Esophagus muscularis mucosa (tissue), 4 donors: ENCODE measurements around the gene SLC22A8. TPM values are rescaled to one million over a fixed set of nuclear protein-coding genes. Genes with fewer than 3 reads are reported as not detected.
A peak's percentile ranks its signal among the peaks of the same experiment; 100 is the strongest.

ENCODE experiments used
- DNase-seq: peaks from one replicate; pipeline ENCODE4 v3.0.0-alpha.2; 2017; ENCODE audit errors: extremely low spot score
- H3K27ac ChIP-seq, 4 donors: fragments of 200-600 bp; sonication (generic); replicated peaks in 1 of 4; 1 replicate in 3 of 4; 2 replicates in 1 of 4; pipeline ENCODE4 v1.5.1; 2016 to 2019; ENCODE audit warnings: mild to moderate bottlenecking in 1 of 4
- H3K27me3 ChIP-seq, 4 donors: fragments of 200-600 bp; sonication (generic); one replicate each; pipeline versions ENCODE4 v1.5.1 to v1.6.0; 2016 to 2019
- H3K36me3 ChIP-seq, 4 donors: fragments of 200-600 bp; sonication (generic); one replicate each; pipeline ENCODE4 v1.5.1; 2016 to 2019
- H3K4me1 ChIP-seq, 4 donors: fragments of 200-600 bp; sonication (generic); one replicate each; pipeline ENCODE4 v1.5.1; 2016 to 2019
- H3K4me3 ChIP-seq, 4 donors: fragments of 200-600 bp; sonication (generic); 1 replicate in 2 of 4; 2 replicates in 2 of 4; pipeline ENCODE4 v1.5.1; 2016 to 2019; ENCODE audit warnings: mild to moderate bottlenecking in 4 of 4, moderate library complexity in 1 of 4
- H3K9me3 ChIP-seq, 4 donors: fragments of 200-600 bp; sonication (generic); 1 replicate in 3 of 4; 2 replicates in 1 of 4; pipeline ENCODE4 v1.5.1; 2016 to 2019
- CTCF ChIP-seq, 3 experiments: fragments of 200-600 bp in 2 of 3; fragments of 450-650 bp in 1 of 3; sonication (generic) in 2 of 3; IDR thresholded peaks; one replicate each; pipeline ENCODE4 v1.5.1; 2017 to 2019; ENCODE audit warnings: antibody characterized with exemption in 3 of 3, mild to moderate bottlenecking in 2 of 3, moderate library complexity in 1 of 3
- EP300 ChIP-seq: sonication (generic); formaldehyde crosslinking; IDR thresholded peaks from one replicate; pipeline ENCODE4 v1.6.1; 2017; ENCODE audit warnings: antibody characterized with exemption
- POLR2A ChIP-seq: fragments of 450-650 bp; IDR thresholded peaks from one replicate; pipeline ENCODE4 v1.6.1; 2017; ENCODE audit warnings: antibody characterized with exemption, moderate library complexity, mild to moderate bottlenecking, low read depth
- POLR2AphosphoS5 ChIP-seq, 2 donors: sonication (generic); formaldehyde crosslinking; IDR thresholded peaks; one replicate each; pipeline ENCODE4 v1.6.1; 2017; ENCODE audit warnings: antibody characterized with exemption in 2 of 2
- WGBS: methylation state at CpG from one replicate; pipeline ENCODE4 v1.1.5; 2018; 5-methylcytosine and 5-hydroxymethylcytosine counted together
- intact Hi-C: fragments of 100-400 bp; cut with DNase I; formaldehyde crosslinking; loops from one replicate; pipeline ENCODE4 v1.15.1; 2023
- total RNA-seq, 4 donors: library from RNA; depleted of rRNA; stranded (reverse); fragments of >200 nt; gene quantifications; one replicate each; pipeline versions ENCODE4 v1.1.0 to v1.2.1, GENCODE V29; 2016

Gene SLC22A8
- total RNA-seq, 4 donors from 2014 or later, result not detected

DNA sequence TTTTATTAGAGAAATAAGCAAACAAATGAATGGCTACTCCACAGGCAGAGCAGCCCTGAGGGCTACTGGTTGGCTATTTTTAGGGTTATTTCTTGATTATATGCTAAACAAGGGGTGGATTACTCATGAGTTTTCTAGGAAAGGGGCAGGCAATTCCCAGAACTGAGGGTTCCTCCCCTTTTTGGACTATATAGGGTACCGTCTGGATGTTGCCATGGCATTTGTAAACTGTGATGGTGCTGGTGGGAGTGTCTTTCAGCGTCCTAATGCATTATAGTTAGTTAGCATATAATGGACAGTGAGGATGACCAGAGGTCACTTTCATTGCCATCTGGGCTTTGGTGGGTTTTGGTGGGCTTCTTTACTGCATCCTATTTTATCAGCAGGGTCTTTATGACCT lies 50.1 kb downstream of the SLC22A8 start:
- TF ChIP-seq POLR2A (no peak), EP300 (no peak), POLR2AphosphoS5 (IDR thresholded peaks at IDR 0.05) (no peak), CTCF (IDR thresholded peaks at IDR 0.05) (no peak)
- intact Hi-C loops, result no loop called here
- H3K27me3 ChIP-seq, result no peaks in the 10 kb centered on the region
- H3K9me3 ChIP-seq, result no peaks in the 10 kb centered on the region
- 40% methylated on average over 2 of the region's 2 CpGs for WGBS
- no peaks in the 10 kb centered on the region for H3K4me1 ChIP-seq
- no peak for DNase-seq
- no peak overlapping the region for H3K27ac ChIP-seq
- no peaks in the 10 kb centered on the region for H3K36me3 ChIP-seq
- no peak overlapping the region for H3K4me3 ChIP-seq

DNA sequence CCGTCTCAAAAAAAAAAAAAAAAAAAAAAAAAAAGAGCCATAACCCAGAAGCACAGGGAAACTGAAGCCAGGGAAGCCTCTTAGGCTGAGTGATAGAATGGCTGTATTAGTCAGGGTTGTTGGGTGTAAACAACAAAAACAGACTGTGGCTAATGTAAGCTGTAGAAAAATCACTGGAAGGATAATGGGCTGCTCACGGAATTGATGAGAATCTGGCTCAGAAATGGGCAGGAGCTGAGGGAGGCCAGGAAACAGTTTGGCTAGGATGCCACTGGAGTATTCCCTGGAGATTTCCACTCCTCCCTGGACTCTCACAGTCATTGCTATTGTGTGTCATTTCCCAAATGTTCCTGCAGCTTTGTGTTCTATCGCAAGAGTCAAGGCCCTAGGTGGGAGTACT lies 53.2 kb downstream of the SLC22A8 start:
- H3K4me3 ChIP-seq, result no peak overlapping the region
- H3K27ac ChIP-seq, result no peak overlapping the region
- no peak for TF ChIP-seq CTCF (IDR thresholded peaks at IDR 0.05)
- TF ChIP-seq EP300, result no peak
- no peak for TF ChIP-seq POLR2AphosphoS5 (IDR thresholded peaks at IDR 0.05)
- TF ChIP-seq POLR2A, result no peak
- no peaks in the 10 kb centered on the region for H3K9me3 ChIP-seq
- intact Hi-C loops, result no loop called here
- DNase-seq, result no peak
- no peaks in the 10 kb centered on the region for H3K27me3 ChIP-seq
- no peaks in the 10 kb centered on the region for H3K36me3 ChIP-seq
- WGBS, result 68% methylated on average over 3 of the region's 3 CpGs
- peaks cover 11 to 17% (median 16%) of the 10 kb centered on the region in 4 donors for H3K4me1 ChIP-seq

DNA sequence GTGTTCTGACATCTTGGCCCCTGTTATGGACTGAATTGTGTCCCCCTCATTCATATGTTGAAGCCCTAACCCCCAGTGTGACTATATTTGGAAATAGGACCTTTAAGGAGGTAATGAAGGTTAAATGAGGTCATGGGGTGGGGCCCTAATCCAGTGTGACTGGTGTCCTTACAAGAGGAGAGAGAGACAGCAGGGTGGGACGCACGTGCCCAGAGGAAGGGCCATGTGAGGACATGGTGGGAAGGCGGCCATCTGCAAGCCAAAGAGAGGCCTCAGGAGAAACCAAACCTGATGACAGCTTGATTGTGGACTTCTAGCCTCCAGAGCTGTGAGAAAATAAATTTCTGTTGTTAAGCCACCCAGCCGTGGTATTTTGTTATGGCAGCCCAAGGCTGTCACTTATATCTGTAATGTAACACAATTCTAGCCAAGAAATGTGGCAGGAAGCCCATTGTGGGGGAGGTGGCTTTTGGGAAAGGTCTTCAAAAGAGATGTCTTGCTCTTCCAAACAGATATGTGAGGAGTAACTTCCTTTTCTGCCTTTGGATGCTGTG lies 54.5 kb downstream of the SLC22A8 start:
- H3K9me3 ChIP-seq, result no peaks in the 10 kb centered on the region
- H3K27me3 ChIP-seq, result no peaks in the 10 kb centered on the region
- DNase-seq, result no peak
- WGBS, result 75% methylated on average over 4 of the region's 4 CpGs
- no peaks in the 10 kb centered on the region for H3K36me3 ChIP-seq
- no peak overlapping the region for H3K4me3 ChIP-seq
- H3K27ac ChIP-seq, result no peak overlapping the region
- no peak for TF ChIP-seq POLR2A
- no peak for TF ChIP-seq CTCF (IDR thresholded peaks at IDR 0.05)
- no peak for TF ChIP-seq EP300
- no peak for TF ChIP-seq POLR2AphosphoS5 (IDR thresholded peaks at IDR 0.05)
- peaks cover 11 to 17% (median 16%) of the 10 kb centered on the region in 4 donors for H3K4me1 ChIP-seq
- intact Hi-C loops, result no loop called here

- Histone ChIP-seq H3K27ac (no peak overlapping the region), H3K36me3 (no peaks in the 10 kb centered on the region), H3K4me3 (no peak overlapping the region), H3K27me3 (no peaks in the 10 kb centered on the region), H3K9me3 (no peaks in the 10 kb centered on the region), H3K4me1 (peaks cover 11 to 17% (median 16%) of the 10 kb centered on the region in 4 donors)
- WGBS, result 100% methylated on average over 1 of the region's 1 CpG
- no peak for TF ChIP-seq POLR2AphosphoS5 (IDR thresholded peaks at IDR 0.05)
- DNase-seq, result no peak
- intact Hi-C loops, result no loop called here
Measured at GRCh38 chr11:62959422-62959980, 56.1 kb downstream of the SLC22A8 start.

- intact Hi-C loops, result no loop called here
- DNase-seq, result no peak
- Histone ChIP-seq H3K27ac (peak overlapping the region in 1 of 4 donors; percentile 14), H3K9me3 (no peaks in the 10 kb centered on the region), H3K4me3 (no peak overlapping the region), H3K36me3 (no peaks in the 10 kb centered on the region), H3K4me1 (peaks cover 11 to 17% (median 16%) of the 10 kb centered on the region in 4 donors), H3K27me3 (no peaks in the 10 kb centered on the region)
- TF ChIP-seq CTCF (IDR thresholded peaks at IDR 0.05), result no peak
- no peak for TF ChIP-seq EP300
- TF ChIP-seq POLR2AphosphoS5 (IDR thresholded peaks at IDR 0.05), result no peak
- TF ChIP-seq POLR2A, result no peak
- 29% methylated on average over 10 of the region's 11 CpGs for WGBS
Measured at GRCh38 chr11:62958547-62959421, 56.9 kb downstream of the SLC22A8 start.
